LNCaP clone FGC (cell line): ENCODE results near the gene HSD17B7.
"Not testable (repeated sequence)": the region's sequence is repeated elsewhere in the genome, so short reads cannot be mapped to it uniquely, and the experiment has no call there.

Experiments used
- DNase-seq: peaks from one replicate; pipeline ENCODE4 v3.0.0-alpha.2; 2011; ENCODE audit warnings: low read depth
- H3K4me3 ChIP-seq: 2 replicates; pipeline ENCODE4 v1.5.1; 2011; ENCODE audit warnings: mild to moderate bottlenecking, low read depth, low read length, control low read depth
- CTCF ChIP-seq: IDR thresholded peaks from 2 replicates; pipeline ENCODE4 v1.5.1; 2012; ENCODE audit warnings: mild to moderate bottlenecking; ENCODE audit not compliant: control insufficient read depth, insufficient read depth; ENCODE audit errors: extremely low read depth

HSD17B7 gene

GRCh38 chr1:162790303-162790984 is at the start of gene HSD17B7:
HSD17B7 (plus strand) TSS chr1:162790702; CDS start chr1:162790801, 99 bp downstream.
- peak within 1 kb of the TSS; percentile 56 for H3K4me3 ChIP-seq
- DNase-seq: peak; percentile 82

- no peak for DNase-seq
- no peak for TF ChIP-seq CTCF
- H3K4me3 ChIP-seq: no peak overlapping the region
Observed at GRCh38 chr1:162740755-162741154, 49.7 kb upstream of the HSD17B7 start.

GRCh38 chr1:162741574-162741973 is 48.9 kb upstream of the HSD17B7 start:
- no peak for TF ChIP-seq CTCF
- no peak overlapping the region for H3K4me3 ChIP-seq
- DNase-seq: no peak

DNA sequence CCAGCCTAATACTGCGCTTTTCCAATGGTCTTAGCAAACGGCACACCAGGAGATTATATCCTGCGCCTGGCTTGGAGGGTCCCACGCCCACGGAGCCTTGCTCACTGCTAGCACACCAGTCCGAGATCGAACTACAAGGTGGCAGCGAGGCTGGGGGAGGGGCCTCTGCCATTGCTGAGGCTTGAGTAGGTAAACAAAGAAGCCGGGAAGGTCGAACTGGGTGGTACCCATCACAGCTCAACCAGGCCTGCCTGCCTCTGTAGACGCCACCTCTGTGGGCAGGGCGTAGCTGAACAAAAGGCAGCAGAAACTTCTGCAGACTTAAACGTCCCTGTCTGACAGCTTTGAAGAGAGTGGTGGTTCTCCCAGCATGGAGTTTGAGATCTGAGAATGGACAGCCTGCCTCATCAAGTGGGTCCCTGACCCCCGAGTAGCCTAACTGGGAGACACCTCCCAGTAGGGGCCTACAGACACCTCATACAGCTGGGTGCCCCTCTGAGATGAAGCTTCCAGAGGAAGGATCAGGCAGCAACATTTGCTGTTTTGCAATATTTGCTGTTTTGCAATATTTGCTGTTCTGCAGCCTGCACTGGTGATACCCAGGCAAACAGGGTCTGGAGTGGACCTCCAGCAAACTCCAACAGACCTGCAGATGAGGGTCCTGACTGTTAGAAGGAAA is 44.1 kb upstream of the HSD17B7 start:
- not testable (repeated sequence) for H3K4me3 ChIP-seq, DNase-seq

DNA sequence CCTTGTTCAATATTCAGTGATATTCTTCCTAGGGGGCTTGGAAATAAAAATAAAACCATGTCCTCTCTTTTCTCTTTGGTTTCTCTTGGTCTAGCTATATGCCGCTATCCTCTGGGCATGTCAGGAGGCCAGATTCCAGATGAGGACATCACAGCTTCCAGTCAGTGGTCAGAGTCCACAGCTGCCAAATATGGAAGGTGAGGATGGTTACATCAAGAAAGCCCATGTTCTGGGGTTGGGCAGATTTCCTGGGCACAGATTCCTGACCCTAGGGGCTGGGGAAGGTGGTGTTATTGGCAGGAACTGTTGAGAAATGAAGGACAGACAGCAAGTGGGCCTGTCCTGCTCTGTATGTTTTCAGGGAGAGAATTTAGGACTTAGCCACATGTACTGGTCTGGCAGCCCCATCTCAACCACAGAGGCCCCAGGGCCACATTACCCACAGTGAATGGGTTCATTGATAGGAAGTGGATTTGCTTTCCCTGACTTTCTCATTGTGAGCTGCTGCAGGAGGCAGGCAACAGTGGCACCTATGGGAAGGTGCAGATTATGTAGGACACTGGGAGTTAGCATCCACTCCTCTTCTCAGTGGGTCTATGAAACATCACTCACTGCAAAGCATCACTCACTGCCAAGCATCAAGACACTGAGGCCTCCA is 37.4 kb upstream of the HSD17B7 start:
- TF ChIP-seq CTCF: no peak
- H3K4me3 ChIP-seq: no peak overlapping the region
- DNase-seq: no peak

- TF ChIP-seq CTCF: no peak
- no peak for DNase-seq
- H3K4me3 ChIP-seq: no peak overlapping the region
Observed at GRCh38 chr1:162753998-162754585, 36.4 kb upstream of the HSD17B7 start.

DNA sequence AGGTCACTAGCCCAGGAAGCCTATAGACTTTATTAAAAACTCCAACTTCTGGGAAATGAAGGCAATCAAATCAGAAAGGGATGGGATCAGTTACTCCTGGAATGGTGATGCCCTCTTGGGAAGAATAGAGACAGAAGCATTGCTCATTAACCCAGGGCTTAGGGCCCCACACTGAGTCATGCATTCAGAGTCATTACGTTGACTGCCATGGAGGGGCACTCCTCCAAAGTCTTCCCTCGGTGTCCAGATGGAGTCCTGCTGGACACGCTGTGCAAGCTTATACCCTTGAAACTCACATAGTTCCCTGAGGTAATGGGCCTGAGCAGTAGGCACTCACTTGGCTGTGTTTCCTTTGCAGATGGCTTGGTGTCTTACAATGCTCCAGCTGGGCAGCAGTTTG is 35.2 kb upstream of the HSD17B7 start:
- TF ChIP-seq CTCF: no peak
- no peak overlapping the region for H3K4me3 ChIP-seq
- DNase-seq: no peak

- DNase-seq: no peak
- no peak overlapping the region for H3K4me3 ChIP-seq
- peak; percentile 11; the same call in 1 of the 2 replicates for TF ChIP-seq CTCF
Observed at GRCh38 chr1:162756523-162756922, 34.0 kb upstream of the HSD17B7 start.
